Prostate gland (tissue), 2 donors: ENCODE measurements around the gene ADGRD1.

Experiments used
- CTCF ChIP-seq, 4 experiments: fragments of 200-600 bp in 2 of 4; fragments of 450-650 bp in 2 of 4; sonication (generic) in 2 of 4; IDR thresholded peaks; 1 replicate in 3 of 4; 2 replicates in 1 of 4; pipeline ENCODE4 v1.5.1; 2016 to 2019; ENCODE audit warnings: antibody characterized with exemption in 4 of 4, mild to moderate bottlenecking in 2 of 4, moderate library complexity in 2 of 4
- POLR2A ChIP-seq: fragments of 450-650 bp; IDR thresholded peaks from one replicate; pipeline ENCODE4 v1.6.1; 2016; ENCODE audit warnings: antibody characterized with exemption, mild to moderate bottlenecking
- POLR2AphosphoS5 ChIP-seq: sonication (generic); formaldehyde crosslinking; IDR thresholded peaks from one replicate; pipeline ENCODE4 v1.6.1; 2017; ENCODE audit warnings: antibody characterized with exemption

DNA sequence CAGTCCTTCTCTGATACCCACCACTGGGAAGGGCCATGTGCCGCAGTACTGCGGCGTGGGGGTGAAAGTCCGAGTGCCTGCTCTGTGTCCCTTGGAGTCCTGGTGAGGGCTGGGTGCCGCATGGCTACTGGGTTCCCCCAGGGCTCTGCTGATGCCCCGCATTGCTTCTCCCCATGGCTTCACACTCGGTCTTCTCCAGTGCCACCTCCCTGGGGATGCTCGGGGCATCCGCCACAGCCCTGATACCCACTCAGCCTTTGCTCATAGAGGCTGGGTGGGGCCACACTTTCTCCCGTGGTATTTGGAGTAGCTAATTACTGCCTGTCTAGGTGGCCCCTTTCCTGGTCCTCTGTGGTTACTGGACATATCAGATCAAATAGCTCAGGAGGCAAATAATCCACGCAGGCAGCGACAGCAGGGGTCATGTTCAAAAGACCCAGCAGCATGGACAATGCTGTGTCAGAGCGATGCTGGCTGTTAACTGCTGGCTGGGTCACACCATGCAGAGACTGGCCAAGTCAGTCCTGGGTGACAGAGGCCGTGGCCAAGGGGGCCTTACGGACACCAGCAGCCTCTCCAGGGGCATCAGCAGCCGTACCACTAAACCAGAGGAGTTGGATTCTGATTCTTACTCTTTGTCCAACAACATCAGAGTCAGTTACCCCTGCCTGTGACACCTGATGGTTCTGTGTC lies 106.5 kb downstream of the ADGRD1 start:
- TF ChIP-seq POLR2A (no peak), CTCF (IDR thresholded peaks at IDR 0.05) (no peak), POLR2AphosphoS5 (no peak)
